NB4 (cell line): ENCODE results near the gene CDON.

ENCODE experiments used
- MAX ChIP-seq: IDR thresholded peaks from 2 replicates; pipeline ENCODE4 v1.6.1; 2011; ENCODE audit warnings: low read depth, low read length
- POLR2A ChIP-seq: IDR thresholded peaks from 2 replicates; pipeline ENCODE4 v1.6.1; 2011; ENCODE audit warnings: mild to moderate bottlenecking; ENCODE audit not compliant: insufficient read length; ENCODE audit errors: extremely low read depth
- TF ChIP-seq, protein P1 (sequence below): IDR thresholded peaks from one replicate; pipeline ENCODE4 v1.5.1; 2012; ENCODE audit warnings: low read depth, low read length

GRCh38 chr11:125959931-125960330 is 102.7 kb downstream of the CDON start:
- TF ChIP-seq, protein P1, sequence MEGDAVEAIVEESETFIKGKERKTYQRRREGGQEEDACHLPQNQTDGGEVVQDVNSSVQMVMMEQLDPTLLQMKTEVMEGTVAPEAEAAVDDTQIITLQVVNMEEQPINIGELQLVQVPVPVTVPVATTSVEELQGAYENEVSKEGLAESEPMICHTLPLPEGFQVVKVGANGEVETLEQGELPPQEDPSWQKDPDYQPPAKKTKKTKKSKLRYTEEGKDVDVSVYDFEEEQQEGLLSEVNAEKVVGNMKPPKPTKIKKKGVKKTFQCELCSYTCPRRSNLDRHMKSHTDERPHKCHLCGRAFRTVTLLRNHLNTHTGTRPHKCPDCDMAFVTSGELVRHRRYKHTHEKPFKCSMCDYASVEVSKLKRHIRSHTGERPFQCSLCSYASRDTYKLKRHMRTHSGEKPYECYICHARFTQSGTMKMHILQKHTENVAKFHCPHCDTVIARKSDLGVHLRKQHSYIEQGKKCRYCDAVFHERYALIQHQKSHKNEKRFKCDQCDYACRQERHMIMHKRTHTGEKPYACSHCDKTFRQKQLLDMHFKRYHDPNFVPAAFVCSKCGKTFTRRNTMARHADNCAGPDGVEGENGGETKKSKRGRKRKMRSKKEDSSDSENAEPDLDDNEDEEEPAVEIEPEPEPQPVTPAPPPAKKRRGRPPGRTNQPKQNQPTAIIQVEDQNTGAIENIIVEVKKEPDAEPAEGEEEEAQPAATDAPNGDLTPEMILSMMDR, result no peak
- TF ChIP-seq POLR2A (no peak), MAX (no peak)
